GM21737 (cell line): Measurements from ENCODE around the gene MAU2.

Experiments used
- ATAC-seq: cut with Tn5 transposase; IDR thresholded peaks from one replicate; pipeline ENCODE4 v1.9.1; 2021; ENCODE audit warnings: mild to moderate bottlenecking, moderate library complexity; ENCODE audit not compliant: unreplicated experiment

Gene MAU2

GRCh38 chr19:19406878-19407632, 86.4 kb downstream of the MAU2 start:
- ATAC-seq, result peak; percentile 31

- ATAC-seq, result no peak
Observed at GRCh38 chr19:19407633-19407930, 87.0 kb downstream of the MAU2 start.
